Activated naive CD4-positive, alpha-beta T cell treated with Interleukin-2 at 50 U/mL for 16 hours (primary cell): ENCODE measurements around the gene MRPL45.
"Not testable (repeated sequence)": the region's sequence is repeated elsewhere in the genome, so short reads cannot be mapped to it uniquely, and the experiment has no call there.

Source experiments
- DNase-seq: peaks from one replicate; pipeline ENCODE4 v3.0.0-alpha.2; 2020

Gene MRPL45

DNA sequence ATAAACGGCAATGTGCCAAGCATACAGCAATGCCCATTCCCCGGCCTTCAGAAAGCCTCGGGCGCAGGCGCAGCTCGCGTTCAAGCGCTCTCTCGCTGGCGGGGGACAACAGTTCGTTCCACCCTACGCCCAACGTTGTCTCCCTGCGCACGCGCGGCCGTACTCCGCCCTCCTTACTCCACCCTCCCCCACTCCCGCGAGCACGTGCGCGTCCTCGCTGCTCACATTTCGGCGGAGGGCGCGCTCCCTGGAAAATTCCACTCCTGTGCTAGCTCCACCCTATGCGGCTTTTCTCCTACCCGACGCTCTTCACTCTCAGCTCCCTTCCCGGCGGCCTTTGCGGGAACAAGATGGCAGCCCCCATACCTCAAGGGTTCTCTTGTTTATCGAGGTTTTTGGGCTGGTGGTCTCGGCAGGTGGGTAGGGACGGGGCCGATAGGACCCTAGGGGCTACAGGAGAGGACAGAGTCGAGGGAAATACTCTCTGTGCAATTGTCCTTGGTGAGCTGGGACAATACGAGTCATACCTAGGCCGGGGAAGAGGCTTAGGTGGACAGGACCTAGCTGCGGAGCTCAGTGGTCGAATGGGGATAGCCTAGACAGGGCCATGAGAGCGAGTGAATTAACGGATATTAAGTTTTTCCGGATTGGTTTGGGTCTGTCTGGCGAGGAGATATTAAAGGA lies at the start of gene MRPL45:
Gene MRPL45 (plus strand): TSS at position 335 of the 684 bp plus-strand sequence. CDS start 16 bp downstream, at position 351.
- peak; percentile 98 for DNase-seq

DNA sequence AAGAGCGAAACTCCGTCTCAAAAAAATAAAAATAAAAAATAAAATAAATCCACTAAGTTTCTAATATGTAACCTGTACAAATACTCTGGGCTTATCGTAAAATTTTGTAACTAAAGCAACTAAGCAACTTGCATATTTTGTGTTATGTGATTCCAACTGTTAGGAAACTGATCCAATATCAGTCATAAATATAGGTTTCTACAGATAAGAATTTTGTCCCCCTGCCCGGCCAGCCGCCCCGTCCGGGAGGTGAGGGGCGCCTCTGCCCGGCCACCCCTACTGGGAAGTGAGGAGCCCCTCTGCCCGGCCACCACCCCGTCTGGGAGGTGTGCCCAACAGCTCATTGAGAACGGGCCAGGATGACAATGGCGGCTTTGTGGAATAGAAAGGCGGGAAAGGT lies 43.8 kb upstream of the MRPL45 start:
- not testable (repeated sequence) for DNase-seq

DNA sequence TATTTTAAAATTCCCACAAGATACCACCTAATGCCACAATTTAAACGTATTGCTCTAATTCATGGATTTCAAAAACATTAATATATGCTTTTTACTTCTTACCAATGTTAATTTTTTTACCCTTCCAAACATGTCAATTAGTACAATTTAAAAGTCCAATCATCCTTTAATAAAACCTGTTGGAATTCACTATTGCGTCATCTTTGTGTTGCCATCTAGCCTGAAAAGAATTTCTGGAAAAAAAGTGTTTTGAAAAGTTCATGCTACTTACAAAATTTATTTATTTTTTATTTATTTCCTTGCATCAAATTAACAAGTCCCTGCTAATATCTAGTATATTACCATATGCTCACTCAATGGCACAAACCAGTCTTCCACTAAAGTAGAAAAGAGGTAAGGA lies 42.6 kb upstream of the MRPL45 start:
- not testable (repeated sequence) for DNase-seq

DNA sequence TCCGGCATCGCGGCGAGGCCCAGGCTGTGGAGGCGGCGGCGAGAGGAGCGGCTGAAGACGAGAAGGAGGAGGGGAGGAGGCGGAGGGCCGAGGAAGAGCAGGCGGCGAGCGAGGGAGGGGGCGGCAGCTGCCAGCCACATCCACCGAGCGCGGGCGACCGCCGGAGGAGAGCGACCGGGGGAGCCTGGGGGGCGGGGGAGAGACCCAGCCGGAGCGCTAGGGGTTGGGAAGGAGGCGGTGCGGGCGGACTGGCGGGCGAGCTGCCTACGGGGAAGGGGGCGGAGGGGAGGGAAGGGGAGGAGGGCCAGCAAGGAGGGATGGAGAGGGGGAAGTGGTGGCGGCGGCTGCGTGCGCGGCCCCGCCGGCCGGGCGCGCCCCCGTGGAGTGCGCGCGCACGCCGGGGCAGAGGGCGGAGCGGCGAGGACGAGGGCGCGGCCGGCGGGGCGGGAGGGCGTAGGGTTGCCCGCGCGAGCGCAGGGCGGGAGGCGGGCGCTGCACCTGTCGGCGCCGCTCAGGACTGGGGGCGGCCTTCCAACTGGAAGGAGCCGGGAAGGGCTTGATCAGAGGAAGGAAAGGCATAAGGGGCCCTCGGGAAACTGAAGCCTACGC lies 39.9 kb upstream of the MRPL45 start:
- peak; percentile 81 for DNase-seq

DNA sequence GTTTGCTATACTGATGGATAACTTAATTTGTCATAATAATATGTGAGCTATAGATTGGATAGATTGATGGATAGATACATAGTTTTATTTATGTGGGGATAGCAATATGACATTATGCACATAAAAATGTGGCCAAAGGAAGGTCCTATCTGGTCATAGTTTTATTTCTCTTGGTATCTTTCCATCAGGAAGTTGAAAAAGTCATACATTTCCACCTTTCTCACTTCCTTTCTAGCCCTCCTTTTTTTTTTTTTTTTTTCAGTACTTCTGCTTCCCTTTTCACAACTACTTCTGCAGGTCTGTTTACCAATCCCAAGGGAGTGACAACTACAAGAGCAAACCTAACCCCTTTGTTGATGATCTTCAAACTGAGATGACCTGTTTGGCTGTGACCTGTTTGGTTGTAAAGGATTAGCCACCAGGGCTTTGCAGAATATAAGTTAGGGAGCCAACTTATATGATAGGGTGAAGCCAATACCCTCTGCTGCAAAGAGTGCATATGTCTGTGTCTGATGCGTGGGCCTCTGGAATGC lies 30.9 kb upstream of the MRPL45 start:
- DNase-seq: not testable (repeated sequence)

DNA sequence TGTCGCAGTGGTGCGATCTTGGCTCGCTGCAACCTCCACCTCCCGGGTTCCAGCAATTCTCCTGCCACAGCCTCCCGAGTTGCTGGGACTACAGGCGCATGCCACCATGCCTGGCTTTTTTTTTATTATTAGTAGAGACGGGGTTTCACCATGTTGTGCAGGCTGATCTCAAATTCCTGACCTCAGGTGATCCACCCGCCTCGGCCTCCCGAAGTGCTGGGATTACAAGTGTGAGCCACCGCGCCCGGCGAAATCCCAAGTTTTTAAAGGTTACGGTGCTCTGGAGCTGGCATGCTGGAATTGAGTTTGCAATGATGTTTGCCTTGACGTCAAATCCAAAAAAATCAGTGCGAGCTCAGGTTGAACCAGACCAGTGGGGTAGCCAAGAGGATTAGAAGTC lies 30.4 kb upstream of the MRPL45 start:
- DNase-seq: not testable (repeated sequence)

DNA sequence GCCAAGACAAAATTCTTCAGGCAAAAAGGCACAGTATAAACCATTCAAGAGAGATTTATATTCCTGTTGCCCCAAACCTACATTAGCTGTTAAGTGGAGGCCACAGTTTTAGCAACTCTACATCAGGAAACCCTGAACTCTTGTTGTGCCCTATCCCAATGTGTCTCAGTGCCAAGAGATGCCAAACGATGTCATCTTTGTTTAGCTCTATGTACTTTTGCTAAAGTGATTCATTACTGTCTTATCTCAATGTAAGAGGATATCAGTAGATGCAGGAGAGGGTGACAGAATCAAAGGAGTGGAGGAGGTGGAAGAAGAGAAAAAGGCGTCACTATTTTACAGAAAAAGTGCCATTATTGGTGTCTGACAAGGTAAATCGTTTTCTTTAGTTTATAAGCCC lies 28.8 kb upstream of the MRPL45 start:
- DNase-seq: not testable (repeated sequence)

DNA sequence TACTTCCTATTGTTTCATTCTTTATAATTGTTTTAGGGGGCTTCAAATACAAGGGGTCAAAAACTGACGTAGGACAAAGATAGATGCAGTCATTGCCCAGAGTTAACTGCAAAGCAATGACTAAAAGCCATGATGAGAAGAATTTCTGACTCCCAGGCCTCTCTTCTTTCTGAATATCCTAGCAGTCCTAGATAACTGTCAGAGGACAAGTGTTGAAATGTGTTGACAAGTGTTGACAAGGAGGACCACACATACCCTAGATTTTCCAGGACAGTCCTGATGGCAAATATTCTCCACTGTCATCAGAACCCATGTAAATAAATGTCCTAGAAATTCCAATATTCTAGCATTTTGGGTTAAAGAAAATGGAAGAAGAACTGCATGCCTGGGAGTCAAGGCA lies 27.9 kb upstream of the MRPL45 start:
- DNase-seq: not testable (repeated sequence)

DNA sequence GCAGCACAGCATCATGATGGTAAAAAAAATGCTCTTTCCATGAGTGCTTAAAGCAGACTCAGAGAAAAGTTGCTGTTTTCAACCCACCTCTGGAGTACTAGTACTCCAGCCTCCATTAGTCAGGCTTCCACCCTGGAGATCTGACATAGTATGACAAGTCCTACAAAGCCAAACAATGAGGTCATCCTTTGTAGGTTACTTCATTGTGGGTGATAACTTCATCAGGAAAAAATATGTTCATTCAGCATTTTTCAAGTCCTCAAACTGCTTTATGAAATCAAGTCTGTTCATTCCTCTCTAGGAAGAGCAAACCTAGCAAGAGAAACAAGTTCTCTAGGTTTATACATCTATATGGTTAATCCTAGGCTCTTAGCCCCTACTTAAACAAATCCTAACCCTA lies 27.4 kb upstream of the MRPL45 start:
- DNase-seq: not testable (repeated sequence)

DNA sequence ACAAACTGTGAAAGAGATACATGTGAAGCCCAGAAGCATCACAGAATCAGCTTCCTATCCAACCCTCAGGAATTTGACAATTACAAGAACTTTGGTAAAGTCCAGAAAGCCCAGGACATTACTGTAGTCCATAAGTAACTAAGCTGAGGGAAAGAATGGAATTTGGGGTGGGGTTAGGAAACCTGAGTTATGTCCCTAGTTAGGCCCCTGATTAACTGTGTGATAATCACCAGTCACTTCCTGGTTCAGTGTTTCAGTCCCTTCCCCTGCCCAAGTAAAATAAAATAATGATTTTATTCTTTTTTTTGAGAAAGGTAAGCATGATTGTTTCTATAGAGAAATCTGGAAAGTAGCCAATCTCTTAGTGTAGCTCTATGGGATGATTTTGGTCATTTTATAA lies 11.0 kb upstream of the MRPL45 start:
- not testable (repeated sequence) for DNase-seq

DNA sequence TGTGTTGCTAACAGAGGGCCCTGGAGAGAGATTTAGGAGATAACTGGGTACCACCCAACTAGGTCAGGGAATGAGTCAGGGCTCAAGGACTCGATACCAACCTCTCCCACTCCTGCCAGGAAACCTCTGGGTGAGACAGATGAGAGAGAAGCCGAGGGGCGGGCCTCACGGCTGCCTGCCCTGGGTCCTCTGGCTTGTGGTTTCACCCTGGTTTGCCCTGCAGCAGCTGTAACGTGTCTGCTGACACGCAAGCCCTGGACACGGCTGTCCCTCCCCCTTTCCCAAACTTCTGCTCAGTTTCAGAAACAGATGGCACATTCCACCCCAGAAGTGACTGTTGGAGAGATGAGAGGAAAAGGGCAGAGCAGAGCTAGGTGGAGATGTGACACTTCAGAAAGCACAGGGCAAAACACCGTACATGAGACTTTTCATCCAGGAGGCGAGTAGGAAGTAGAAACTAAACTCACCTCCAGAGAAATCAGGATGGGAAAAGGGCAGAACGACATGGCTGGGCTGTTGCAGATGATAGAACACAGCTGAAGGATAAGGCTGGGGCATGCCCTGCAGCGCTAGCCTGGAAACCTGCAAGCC lies 10.4 kb upstream of the MRPL45 start:
- DNase-seq: peak; percentile 16

DNA sequence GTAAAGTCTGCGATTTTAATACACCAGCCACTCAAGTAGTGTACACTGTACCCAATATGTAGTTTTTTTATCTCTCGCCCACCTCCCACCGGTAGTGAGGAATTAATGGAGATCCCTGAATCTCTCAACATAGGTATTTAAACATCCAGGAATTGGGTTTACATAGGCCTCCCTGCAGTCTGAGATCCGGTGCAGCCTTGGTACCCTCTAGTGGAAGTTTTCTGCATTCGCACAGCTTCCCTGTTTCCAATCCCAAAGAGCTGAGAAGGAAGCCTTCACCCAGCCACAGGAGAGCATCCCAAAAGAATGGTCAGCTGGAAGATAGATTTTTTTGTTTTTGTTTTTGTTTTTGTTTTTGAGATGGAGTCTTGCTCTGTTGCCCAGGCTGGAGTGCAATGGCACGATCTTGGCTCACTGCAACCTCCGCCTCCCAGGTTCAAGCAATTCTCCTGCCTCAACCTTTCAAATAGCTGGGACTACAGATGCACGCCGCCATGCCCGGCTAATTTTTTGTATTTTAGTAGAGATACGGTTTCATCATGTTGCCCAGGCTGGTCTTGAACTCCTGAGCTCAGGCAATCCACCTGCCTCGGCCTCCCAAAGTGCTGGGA lies 8.6 kb upstream of the MRPL45 start:
- DNase-seq: not testable (repeated sequence)

DNA sequence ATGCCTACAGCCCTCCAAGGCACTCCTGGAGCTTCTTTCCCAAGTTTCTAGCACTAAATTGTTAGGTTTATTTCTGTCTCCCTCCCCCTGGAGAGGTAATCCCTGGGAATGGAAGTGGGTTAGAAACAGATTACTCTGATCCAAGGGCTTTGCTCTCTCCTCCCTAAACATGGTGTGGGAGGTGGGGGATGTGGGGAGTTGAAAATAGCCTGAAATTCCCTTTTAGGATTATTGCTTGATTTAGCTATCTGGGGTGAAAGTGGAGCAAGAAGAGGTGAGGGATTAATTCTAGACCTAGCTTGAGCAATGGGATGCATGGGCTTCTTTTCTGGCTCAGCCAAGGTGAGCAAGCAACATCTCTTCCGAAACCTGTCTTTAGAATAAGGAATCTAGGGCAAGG lies 7.2 kb upstream of the MRPL45 start:
- DNase-seq: not testable (repeated sequence)

DNA sequence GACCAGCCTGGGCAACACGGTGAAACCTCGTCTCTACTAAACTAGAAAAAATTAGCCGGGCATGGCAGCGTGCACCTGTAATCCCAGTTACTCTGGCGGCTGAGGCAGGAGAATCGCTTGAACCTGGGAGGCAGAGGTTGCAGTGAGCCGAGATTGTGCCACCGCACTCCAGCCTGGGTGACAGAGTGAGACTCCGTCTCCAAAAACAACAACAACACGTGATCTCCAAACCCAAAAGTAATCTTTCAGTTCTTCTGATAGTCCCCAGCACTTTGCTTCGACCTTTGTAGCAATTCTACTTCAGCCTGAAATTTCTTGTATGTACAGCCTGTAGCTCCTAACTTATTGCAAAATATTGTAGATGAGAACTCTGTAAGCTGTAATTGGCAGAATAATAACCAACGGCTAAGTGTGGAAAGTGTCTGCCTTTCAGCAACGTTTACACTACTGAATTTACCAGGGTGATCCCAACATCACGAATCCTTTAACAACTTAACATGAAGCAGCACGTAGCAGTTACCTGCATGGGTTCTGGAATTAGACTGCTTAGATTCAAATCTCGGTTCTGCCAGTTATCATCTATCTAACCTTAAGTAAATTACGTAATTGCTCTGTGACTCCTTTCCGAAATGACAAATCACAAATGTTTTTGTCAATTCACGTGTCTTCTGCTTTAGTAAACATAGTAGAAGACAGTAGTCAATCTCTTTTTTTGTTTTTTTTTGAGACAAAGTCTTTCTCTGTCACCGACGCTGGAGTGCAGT lies 1.2 kb upstream of the MRPL45 start:
- not testable (repeated sequence) for DNase-seq

DNA sequence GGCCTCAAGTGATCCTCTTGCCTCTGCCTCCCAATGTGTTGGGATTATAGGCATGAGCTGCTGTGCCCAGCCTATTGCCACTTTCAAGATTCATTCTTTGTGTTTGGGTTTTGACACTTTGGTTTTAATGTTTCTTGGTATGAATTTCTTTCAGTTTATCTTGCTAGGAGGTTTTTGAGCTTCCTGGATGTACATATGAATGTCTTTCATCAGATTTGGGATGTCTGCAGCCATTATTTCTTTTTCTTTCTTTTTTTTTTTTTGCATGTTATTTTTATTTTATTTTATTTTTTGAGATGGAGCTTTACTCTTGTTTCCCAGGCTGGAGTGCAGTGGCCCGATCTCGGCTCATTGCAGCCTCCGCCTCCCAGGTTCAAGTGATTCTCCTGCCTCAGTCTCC lies 18.5 kb downstream of the MRPL45 start:
- DNase-seq: no peak

DNA sequence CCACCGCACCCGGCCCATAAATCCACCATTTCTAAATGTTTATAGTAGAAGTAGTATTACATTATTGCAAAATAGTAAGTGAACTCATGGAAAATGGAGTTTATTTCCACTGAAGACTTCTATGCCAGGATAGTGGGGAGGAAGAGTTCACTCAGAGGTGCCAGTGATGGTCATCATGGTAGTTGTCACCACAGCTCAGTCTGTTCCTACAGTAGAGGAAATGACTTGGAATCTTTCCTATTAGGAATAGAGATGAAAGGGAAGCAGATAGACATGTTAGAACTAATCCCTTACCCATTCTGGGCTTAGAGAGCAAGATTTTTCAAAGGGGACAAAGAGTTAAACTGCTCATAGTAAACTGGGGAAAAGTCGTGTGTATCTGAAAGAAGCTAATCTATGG lies 20.1 kb downstream of the MRPL45 start:
- DNase-seq: no peak

DNA sequence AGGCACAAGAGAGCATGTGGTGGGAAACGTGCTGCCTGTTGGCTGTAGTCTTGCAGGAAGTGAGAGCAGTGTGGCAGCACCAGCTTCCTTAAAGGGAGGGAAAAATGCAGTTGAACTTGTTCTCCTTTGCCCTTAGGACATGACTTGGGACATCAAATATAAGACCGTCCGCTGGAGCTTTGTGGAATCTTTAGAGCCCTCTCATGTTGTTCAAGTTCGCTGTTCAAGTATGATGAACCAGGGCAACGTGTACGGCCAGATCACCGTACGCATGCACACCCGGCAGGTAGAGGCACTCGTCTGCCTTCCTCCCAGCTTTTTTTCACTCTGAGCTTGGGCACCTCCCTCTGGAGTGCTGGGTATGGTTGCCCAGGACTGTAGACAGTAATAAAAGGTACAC lies 23.5 kb downstream of the MRPL45 start:
- DNase-seq: no peak

DNA sequence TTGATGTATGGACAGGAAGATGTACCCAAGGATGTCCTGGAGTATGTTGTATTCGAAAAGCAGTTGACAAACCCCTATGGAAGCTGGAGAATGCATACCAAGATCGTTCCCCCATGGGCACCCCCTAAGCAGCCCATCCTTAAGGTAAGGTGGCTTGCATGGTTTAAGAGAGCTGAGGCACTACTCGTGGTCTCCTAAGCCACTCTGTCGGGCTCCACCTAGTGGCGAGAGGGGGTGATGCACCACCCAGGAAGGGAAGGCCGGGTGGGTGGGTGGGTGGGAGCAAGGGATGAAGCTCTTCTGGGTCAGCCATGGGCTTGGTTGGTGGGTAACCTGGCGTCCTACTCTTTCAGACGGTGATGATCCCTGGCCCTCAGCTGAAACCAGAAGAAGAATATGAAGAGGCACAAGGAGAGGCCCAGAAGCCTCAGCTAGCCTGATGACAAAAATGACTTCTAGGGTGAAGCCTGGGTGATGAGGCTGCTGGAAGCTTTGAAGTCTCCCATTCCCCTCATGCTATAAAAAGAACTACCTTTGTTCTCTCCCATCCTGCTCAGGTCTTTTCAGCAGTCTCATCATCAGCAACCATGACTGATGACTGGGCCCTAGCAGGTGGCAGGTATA lies 25.3 kb downstream of the MRPL45 start:
- DNase-seq: peak; percentile 77

DNA sequence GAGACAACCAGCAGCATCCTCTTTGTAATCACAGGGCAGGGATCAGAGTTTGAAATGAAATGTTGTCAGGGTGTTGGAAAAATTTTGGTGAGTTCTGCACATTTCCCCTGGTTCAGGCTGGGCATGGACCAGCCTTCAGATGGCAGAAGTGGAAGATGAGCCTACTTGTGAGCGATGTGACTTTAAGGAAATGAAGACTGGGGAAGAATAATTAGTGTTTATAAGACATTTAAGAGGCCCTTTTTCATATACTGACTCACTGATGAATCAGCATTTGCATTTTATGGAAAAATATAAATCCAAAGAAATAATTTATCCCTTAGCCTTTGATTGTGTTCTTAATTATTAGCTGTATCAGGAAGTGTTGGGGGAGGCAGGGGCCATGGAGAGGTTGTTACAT lies 25.9 kb downstream of the MRPL45 start:
- no peak for DNase-seq

DNA sequence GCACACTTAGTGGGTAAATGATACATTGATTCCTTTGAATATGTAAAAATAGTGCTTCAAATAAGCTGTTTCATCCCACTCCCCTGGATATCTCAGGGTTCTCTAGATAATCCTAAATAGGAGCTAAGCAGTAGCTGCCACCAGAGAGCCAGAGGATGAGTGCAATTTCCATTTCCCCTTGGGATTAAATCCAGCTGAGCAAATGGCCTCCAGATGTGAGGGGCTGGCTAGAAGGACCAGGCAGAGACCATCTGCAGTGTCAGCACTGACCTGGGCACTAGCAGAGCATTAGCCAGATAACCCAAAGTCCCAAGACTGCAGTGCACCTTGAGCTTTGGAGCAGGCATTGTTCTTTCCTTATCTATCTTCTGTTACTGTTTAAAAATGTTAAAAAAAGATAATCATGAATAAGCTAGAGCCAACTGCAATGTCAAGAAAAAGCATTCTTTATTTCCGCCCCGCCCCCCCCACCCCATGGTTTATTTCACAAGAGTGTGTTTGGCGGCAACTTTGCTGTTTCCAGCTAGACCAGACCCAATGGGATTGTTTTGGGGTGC lies 27.3 kb downstream of the MRPL45 start:
- no peak for DNase-seq

DNA sequence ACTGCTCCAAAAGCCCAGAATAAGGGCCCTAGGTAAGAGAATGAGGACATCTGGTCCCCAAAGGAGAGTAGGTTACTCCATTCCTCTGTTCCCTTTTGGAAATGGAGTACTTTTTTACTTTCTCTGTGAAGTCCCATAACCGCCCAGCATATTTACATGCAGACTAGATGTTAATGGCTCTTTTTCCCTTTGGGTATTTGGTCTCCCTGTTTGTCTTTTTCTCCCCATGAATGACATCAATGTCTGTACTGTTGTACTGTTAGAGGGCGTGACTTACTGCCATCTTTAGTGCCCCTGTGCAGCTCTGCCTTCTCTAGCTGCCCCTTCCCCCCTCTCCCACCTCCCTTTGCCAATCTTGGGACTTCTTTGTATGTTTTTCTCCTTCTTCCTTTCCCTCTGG lies 27.8 kb downstream of the MRPL45 start:
- no peak for DNase-seq

DNA sequence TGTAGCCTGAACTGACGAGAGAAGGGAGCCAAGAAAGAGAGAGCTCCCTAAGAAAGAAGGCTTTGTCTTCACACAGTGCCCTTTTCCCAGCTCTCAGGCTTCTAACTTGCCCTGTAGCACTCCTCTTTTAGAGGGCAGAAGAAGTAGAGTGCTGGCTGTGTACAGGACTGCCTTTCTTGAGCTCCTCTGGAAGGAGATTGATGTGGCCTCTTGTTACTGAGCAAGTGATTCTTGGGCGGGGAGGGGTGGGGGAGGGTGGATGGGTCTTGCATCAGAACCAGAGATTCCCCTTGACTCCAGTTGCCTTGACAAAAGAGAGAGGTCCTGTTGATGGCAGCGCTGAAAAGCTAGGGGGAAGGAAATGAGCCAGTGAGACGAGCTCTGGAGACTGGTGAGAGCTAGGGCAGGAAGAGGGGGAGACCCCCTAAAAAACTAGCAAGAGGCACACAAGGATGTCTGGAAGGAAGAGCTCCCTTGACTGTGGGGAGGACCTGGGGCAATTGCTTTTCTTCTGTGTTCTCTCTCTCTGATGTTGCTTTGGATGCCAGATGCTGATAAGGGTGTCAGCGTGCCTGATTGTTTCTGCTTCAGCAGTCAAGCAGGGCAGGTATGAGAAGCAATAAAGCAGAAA lies 28.4 kb downstream of the MRPL45 start:
- DNase-seq: no peak
